WERI-Rb-1 (cell line): ENCODE results near the gene ZNF716.

Experiments used
- DNase-seq: peaks from one replicate; pipeline ENCODE4 v3.0.0-alpha.2; 2020
- H3K27ac ChIP-seq: fragments of 250-450 bp; sonication (Bioruptor Pico); 2 replicates; pipeline ENCODE4 v1.5.1; 2020; ENCODE audit warnings: mild to moderate bottlenecking, moderate library complexity
- H3K27me3 ChIP-seq: fragments of 250-450 bp; sonication (Bioruptor Pico); 2 replicates; pipeline ENCODE4 v1.5.1; 2021; ENCODE audit warnings: mild to moderate bottlenecking, low read depth, moderate library complexity; ENCODE audit not compliant: insufficient read depth, severe bottlenecking
- H3K36me3 ChIP-seq: fragments of 250-450 bp; sonication (Bioruptor Pico); 2 replicates; pipeline ENCODE4 v1.5.1; 2020; ENCODE audit warnings: mild to moderate bottlenecking, moderate library complexity
- H3K4me3 ChIP-seq: 2 replicates; pipeline ENCODE4 v1.5.1; 2011; ENCODE audit warnings: low read depth, mild to moderate bottlenecking, control low read depth, low read length
- H3K9me3 ChIP-seq: fragments of 250-450 bp; sonication (Bioruptor Pico); 2 replicates; pipeline ENCODE4 v1.5.1; 2021; ENCODE audit warnings: mild to moderate bottlenecking, moderate library complexity; ENCODE audit not compliant: severe bottlenecking
- CTCF ChIP-seq: IDR thresholded peaks from 2 replicates; pipeline ENCODE4 v1.5.1; 2011; ENCODE audit warnings: low read depth, mild to moderate bottlenecking, control low read depth, inconsistent platforms, low read length

ZNF716 gene

DNA sequence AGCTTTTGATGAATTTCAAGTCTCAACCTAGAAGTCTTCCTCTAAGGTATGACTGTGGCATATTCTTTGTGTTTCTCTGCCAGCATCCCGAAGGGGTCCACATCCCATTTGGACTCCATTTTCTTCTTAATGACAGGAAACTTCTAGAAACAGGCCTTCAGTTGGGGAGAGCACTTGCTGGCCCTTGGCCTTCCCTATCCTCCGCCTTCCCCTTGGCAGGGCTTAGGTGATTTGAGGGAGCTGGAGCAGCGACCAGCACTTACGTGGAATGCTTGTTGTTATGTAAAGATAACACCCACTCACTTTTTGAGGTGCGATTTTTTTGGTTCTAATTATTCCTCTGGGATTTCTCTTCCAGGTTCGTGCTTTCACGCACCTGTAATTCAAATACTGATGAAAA is 42.9 kb upstream of the ZNF716 start:
- H3K27ac ChIP-seq, result no peak overlapping the region
- no peaks in the 10 kb centered on the region for H3K36me3 ChIP-seq
- peaks cover 4% of the 10 kb centered on the region for H3K9me3 ChIP-seq
- no peak for DNase-seq
- peaks cover 4% of the 10 kb centered on the region for H3K27me3 ChIP-seq
- no peak overlapping the region for H3K4me3 ChIP-seq
- TF ChIP-seq CTCF, result no peak

DNA sequence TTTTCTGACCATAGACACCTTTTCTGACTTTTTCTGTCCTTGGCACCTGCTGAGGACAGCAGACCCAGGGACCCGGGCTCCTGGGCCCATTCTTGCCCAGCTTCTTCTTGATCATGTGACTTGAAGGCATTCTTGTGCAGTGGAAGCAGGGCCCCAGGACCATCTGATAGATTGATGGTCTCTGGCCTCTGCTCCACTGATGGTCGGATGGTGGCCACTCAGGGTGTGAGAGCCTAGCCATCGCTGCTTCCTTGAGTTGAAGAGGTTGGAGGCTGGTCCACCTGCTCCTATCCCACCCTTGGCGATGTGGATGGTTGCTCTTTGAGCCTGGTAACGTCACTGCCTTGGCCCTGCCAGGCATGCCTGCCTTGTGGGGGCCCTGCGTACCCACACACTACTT is 37.8 kb upstream of the ZNF716 start:
- no peak for DNase-seq
- no peak for TF ChIP-seq CTCF
- Histone ChIP-seq H3K27me3 (no peaks in the 10 kb centered on the region), H3K9me3 (no peaks in the 10 kb centered on the region), H3K36me3 (no peaks in the 10 kb centered on the region), H3K4me3 (no peak overlapping the region), H3K27ac (no peak overlapping the region)

GRCh38 chr7:57412618-57413017 is 37.4 kb upstream of the ZNF716 start:
- no peaks in the 10 kb centered on the region for H3K36me3 ChIP-seq
- TF ChIP-seq CTCF, result no peak
- no peak for DNase-seq
- no peaks in the 10 kb centered on the region for H3K27me3 ChIP-seq
- H3K27ac ChIP-seq, result no peak overlapping the region
- no peak overlapping the region for H3K4me3 ChIP-seq
- no peaks in the 10 kb centered on the region for H3K9me3 ChIP-seq

DNA sequence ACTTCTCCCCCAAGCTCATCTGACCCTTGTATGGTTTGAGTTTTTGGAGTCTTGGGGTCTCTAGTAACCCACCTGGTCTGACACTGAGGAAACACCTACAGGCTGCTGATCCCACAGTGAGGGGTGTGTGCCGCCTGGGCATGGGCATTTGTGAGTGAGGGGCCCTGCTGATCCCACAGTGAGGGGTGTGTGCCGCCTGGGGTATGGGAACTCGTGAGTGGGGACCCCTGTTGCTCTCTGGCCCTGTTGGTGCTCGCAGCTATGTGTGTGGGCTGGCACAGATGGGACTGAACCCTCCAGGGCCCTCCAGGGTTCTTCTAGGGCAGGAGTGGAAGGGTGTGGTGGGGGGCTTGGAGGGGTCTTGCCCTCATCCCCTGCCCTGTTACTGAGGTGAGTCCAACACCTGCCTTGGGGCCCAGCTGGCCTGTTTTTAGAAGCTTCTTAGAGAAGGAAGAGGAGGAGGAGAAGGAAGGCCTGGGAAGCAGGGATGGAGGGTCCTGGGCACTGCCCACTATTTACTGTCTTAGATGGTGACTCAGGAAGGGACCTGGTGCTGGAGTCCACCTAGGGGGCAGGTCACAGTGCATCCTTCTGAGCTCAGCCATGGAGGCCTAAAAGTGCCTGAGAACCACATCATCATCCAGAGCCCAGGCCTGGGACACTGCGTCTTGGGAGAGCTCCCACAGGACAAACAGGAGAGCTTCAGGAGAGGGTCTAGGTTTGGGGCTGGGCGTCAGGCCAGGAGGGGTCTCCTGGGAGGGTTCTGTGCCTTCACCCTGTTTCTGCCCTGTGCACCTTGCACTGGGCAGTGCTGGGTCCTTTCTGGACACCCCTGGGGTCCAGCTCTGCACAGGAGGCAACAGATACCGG is 36.2 kb upstream of the ZNF716 start:
- no peak for TF ChIP-seq CTCF
- H3K27ac ChIP-seq, result no peak overlapping the region
- H3K36me3 ChIP-seq, result no peaks in the 10 kb centered on the region
- no peaks in the 10 kb centered on the region for H3K9me3 ChIP-seq
- H3K4me3 ChIP-seq, result no peak overlapping the region
- no peaks in the 10 kb centered on the region for H3K27me3 ChIP-seq
- no peak for DNase-seq

DNA sequence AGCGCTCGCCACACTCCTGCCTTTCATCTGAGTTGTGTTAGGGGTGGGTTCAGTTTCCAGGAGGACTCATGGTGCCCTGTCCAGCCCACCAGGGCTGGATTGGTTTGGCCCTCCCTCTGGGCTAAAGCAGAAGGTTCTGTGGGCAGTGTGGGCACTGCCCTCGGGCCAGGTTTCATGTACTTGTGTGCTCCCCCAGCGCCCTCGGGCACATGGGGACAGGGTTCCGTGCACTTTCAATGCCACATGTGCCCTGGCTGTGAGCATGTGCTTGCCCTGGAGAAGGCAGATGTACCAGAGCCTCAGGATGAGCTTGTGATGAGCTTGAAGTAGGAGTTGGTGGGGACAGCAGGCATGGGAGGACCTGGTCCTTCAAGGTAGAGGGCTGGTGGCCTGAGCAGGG is 35.6 kb upstream of the ZNF716 start:
- Histone ChIP-seq H3K9me3 (no peaks in the 10 kb centered on the region), H3K27ac (no peak overlapping the region), H3K4me3 (no peak overlapping the region), H3K36me3 (no peaks in the 10 kb centered on the region), H3K27me3 (no peaks in the 10 kb centered on the region)
- no peak for DNase-seq
- TF ChIP-seq CTCF, result no peak

DNA sequence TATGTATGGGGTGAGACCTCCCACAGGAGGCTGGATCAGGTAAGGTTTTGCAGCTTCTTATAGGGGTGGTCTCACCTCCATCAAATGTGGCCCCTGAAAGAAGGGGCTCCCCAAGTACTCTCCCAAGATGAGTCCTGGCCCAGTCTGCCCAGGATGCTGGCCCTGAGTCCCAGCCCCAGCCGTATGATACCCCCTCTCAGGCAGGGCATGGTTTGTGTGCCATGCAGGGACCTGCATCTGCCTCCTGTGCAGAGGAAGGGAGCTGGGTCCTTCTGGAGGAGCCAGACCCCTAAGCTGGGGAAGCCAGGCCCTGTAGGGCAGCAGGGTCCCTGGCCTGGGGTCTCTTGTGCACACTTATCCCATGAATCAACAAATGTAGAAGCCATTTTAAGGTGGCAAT is 35.1 kb upstream of the ZNF716 start:
- DNase-seq, result no peak
- no peaks in the 10 kb centered on the region for H3K9me3 ChIP-seq
- H3K27me3 ChIP-seq, result no peaks in the 10 kb centered on the region
- H3K36me3 ChIP-seq, result no peaks in the 10 kb centered on the region
- TF ChIP-seq CTCF, result no peak
- no peak overlapping the region for H3K4me3 ChIP-seq
- no peak overlapping the region for H3K27ac ChIP-seq
